HG03432 (cell line): Measurements from ENCODE around the gene UBR3.
"Not testable (repeated sequence)": the region's sequence is repeated elsewhere in the genome, so short reads cannot be mapped to it uniquely, and the experiment has no call there.

ENCODE experiments used
- ATAC-seq: cut with Tn5 transposase; IDR thresholded peaks from one replicate; pipeline ENCODE4 v1.9.1; 2021; ENCODE audit warnings: mild to moderate bottlenecking, moderate library complexity; ENCODE audit not compliant: unreplicated experiment

UBR3 gene

GRCh38 chr2:169820101-169820500, 7.2 kb upstream of the UBR3 start:
- ATAC-seq = not testable (repeated sequence)

- ATAC-seq = no peak
These were observed 5.2 kb upstream of the UBR3 start for GRCh38 chr2:169822036-169822435.

- no peak for ATAC-seq
These were observed 4.4 kb upstream of the UBR3 start for GRCh38 chr2:169822785-169823392.

- ATAC-seq = no peak
These were observed 3.3 kb upstream of the UBR3 start for GRCh38 chr2:169823996-169824372.

- ATAC-seq = peak; percentile 73
These were observed 2.6 kb upstream of the UBR3 start, which contains the start of gene METTL5 for GRCh38 chr2:169824373-169825333. Gene METTL5, minus strand, starts transcription at chr2:169824905. Its CDS starts 308 bp downstream, at chr2:169824597.

GRCh38 chr2:169828141-169828811, 1.0 kb downstream of the UBR3 start:
- peak; percentile 37 for ATAC-seq

- ATAC-seq = no peak
These were observed 7.1 kb downstream of the UBR3 start for GRCh38 chr2:169834401-169834800.

GRCh38 chr2:169838743-169839489, 11.7 kb downstream of the UBR3 start:
- ATAC-seq = no peak

- ATAC-seq = no peak
These were observed 12.9 kb downstream of the UBR3 start for GRCh38 chr2:169839954-169840746.

GRCh38 chr2:169840747-169841142, 13.5 kb downstream of the UBR3 start:
- no peak for ATAC-seq

- not testable (repeated sequence) for ATAC-seq
These were observed 14.4 kb downstream of the UBR3 start for GRCh38 chr2:169841625-169842024.

GRCh38 chr2:169845016-169845415, 17.8 kb downstream of the UBR3 start:
- ATAC-seq = no peak

GRCh38 chr2:169848959-169849693, 21.9 kb downstream of the UBR3 start:
- ATAC-seq = not testable (repeated sequence)

- ATAC-seq = no peak
These were observed 22.5 kb downstream of the UBR3 start for GRCh38 chr2:169849710-169850109.

GRCh38 chr2:169853041-169853668, 25.9 kb downstream of the UBR3 start:
- no peak for ATAC-seq

- not testable (repeated sequence) for ATAC-seq
These were observed 28.3 kb downstream of the UBR3 start for GRCh38 chr2:169855281-169856258.

- ATAC-seq = no peak
These were observed 32.2 kb downstream of the UBR3 start for GRCh38 chr2:169859423-169859822.

- no peak for ATAC-seq
These were observed 32.9 kb downstream of the UBR3 start for GRCh38 chr2:169860149-169860548.
